Measurements from ENCODE around the gene GIMAP1. TPM values are rescaled to one million over a fixed set of nuclear protein-coding genes. Genes with fewer than 3 reads are reported as not detected.
"Not testable (repeated sequence)": the region's sequence is repeated elsewhere in the genome, so short reads cannot be mapped to it uniquely, and the experiment has no call there.

GIMAP1 gene
- total RNA-seq: not detected in 2 replicates
- long read RNA-seq: 0 reads

DNA sequence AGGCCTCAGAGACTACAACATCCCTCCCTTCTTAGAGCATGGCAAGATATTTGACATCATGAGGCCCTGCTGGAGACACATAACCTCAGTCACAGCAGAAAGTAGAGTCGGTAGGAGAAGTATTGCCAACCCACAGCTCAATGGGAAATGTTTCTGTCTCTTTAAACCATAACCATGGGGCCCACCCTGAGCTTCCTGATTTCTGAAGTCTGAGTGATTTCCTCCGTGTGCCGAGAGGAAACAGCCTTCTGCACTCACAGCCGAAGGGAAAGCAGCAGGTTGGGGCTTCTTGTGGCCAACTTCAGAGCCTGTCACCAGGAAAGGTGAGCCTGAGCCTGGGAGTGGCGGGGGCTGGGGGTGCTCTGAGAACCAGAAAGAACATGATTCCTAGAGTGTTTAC is at the start of gene GIMAP1:
TSS of gene GIMAP1 (plus strand) at position 246 of the 400 bp plus-strand sequence. CDS start 2,435 bp downstream, outside the sequence.
- no peak for DNase-seq (ENCODE audit: low spot score, unreplicated experiment)
- Mint-ChIP-seq H3K9me3 (ENCODE audit: low read depth) (peaks cover 4% of the 10 kb centered on the region), H3K27me3 (peaks cover 36% of the 10 kb centered on the region), H3K4me3 (ENCODE audit: low read depth) (no peak within 1 kb of the TSS), H3K27ac (no peak within 1 kb of the TSS), H3K36me3 (ENCODE audit: insufficient read depth) (no peaks in the 10 kb centered on the region), H3K4me1 (ENCODE audit: low read depth) (no peaks in the 10 kb centered on the region)
- TF ChIP-seq, protein P1, sequence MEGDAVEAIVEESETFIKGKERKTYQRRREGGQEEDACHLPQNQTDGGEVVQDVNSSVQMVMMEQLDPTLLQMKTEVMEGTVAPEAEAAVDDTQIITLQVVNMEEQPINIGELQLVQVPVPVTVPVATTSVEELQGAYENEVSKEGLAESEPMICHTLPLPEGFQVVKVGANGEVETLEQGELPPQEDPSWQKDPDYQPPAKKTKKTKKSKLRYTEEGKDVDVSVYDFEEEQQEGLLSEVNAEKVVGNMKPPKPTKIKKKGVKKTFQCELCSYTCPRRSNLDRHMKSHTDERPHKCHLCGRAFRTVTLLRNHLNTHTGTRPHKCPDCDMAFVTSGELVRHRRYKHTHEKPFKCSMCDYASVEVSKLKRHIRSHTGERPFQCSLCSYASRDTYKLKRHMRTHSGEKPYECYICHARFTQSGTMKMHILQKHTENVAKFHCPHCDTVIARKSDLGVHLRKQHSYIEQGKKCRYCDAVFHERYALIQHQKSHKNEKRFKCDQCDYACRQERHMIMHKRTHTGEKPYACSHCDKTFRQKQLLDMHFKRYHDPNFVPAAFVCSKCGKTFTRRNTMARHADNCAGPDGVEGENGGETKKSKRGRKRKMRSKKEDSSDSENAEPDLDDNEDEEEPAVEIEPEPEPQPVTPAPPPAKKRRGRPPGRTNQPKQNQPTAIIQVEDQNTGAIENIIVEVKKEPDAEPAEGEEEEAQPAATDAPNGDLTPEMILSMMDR (IDR thresholded peaks at IDR 0.05; ENCODE audit: unreplicated experiment): no peak

DNA sequence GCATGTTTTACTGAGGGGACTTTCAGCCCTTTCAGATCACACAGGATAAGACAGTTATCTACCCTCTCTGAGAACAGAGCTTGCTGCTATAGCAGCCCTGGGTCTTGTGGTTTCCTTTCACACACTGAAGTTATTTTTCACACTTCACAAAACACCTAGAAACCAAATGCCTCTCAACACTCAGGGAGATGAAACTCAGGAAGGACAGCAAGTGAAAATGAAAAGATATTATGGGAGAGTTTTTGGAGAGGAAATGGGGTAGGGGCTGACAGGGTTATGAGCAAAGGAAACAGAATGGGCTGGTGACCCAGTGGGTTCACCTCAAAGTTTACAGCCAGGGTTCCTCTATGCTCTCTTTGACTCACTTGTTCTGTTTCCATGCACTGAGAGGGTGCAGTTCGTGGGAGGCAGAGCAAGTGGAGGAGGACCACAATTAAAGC is 47.9 kb upstream of the GIMAP1 start:
- TF ChIP-seq, protein P1 (IDR thresholded peaks at IDR 0.05; ENCODE audit: unreplicated experiment): no peak

DNA sequence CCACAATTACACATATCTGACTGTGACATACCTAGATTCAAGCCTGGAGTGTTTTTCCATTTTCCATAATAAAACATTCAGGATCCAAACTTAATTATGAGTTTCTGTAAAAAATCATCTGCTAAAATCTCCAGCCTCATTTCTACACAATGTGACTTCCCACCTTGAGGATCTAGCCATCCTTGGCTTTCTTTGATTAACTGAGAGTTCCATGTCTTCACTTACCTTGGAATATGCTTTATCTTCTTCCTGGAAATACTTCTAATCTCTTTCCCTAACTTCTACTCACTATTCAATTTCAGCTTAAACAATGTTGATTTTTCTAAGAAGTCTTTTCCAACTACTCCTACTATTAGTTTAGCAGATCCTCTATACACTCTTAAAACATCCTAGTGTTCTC is 47.4 kb upstream of the GIMAP1 start:
- H3K36me3 Mint-ChIP-seq (ENCODE audit: insufficient read depth): no peaks in the 10 kb centered on the region
- DNase-seq (ENCODE audit: low spot score, unreplicated experiment): no peak
- no peak overlapping the region for H3K4me3 Mint-ChIP-seq (ENCODE audit: low read depth)
- no peak overlapping the region for H3K27ac Mint-ChIP-seq
- TF ChIP-seq, protein P1 (IDR thresholded peaks at IDR 0.05; ENCODE audit: unreplicated experiment): no peak
- H3K9me3 Mint-ChIP-seq (ENCODE audit: low read depth): peaks cover 6% of the 10 kb centered on the region
- H3K4me1 Mint-ChIP-seq (ENCODE audit: low read depth): no peaks in the 10 kb centered on the region
- H3K27me3 Mint-ChIP-seq: no peaks in the 10 kb centered on the region

More for the DNA sequence above, 47.9 kb upstream of the GIMAP1 start:
- DNase-seq (ENCODE audit: low spot score, unreplicated experiment): no peak
- no peaks in the 10 kb centered on the region for H3K27me3 Mint-ChIP-seq
- H3K27ac Mint-ChIP-seq: no peak overlapping the region
- no peaks in the 10 kb centered on the region for H3K36me3 Mint-ChIP-seq (ENCODE audit: insufficient read depth)
- H3K4me3 Mint-ChIP-seq (ENCODE audit: low read depth): no peak overlapping the region
- no peaks in the 10 kb centered on the region for H3K4me1 Mint-ChIP-seq (ENCODE audit: low read depth)
- H3K9me3 Mint-ChIP-seq (ENCODE audit: low read depth): peaks cover 6% of the 10 kb centered on the region

GRCh38 chr7:150671798-150672585 is 44.4 kb upstream of the GIMAP1 start:
- H3K4me1 Mint-ChIP-seq (ENCODE audit: low read depth); DNase-seq (ENCODE audit: low spot score, unreplicated experiment); H3K27ac Mint-ChIP-seq; H3K4me3 Mint-ChIP-seq (ENCODE audit: low read depth); H3K36me3 Mint-ChIP-seq (ENCODE audit: insufficient read depth); H3K27me3 Mint-ChIP-seq: not testable (repeated sequence)
- H3K9me3 Mint-ChIP-seq (ENCODE audit: low read depth): peaks cover 13% of the 10 kb centered on the region

DNA sequence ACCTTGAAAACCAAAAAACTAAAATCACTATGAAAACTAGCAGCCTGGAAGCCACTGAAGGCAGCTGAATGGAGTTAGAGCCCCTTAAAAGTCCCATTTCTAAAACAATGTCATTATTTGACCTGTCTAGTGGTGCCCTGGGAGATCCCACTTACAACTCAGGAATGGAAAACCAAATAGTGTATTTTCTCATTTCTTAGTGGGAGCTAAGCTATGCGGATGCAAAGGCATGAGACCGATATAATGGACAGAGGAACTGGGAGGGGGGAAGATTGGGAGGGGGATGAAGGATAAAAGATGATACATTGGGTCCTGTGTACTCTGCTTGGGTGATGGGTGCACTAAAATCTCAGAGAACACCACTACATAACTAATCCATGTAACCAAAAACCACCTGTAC is 40.7 kb upstream of the GIMAP1 start:
- no peaks in the 10 kb centered on the region for H3K36me3 Mint-ChIP-seq (ENCODE audit: insufficient read depth)
- H3K27me3 Mint-ChIP-seq: no peaks in the 10 kb centered on the region
- no peak for DNase-seq (ENCODE audit: low spot score, unreplicated experiment)
- TF ChIP-seq, protein P1 (IDR thresholded peaks at IDR 0.05; ENCODE audit: unreplicated experiment): no peak
- peaks cover 17% of the 10 kb centered on the region for H3K9me3 Mint-ChIP-seq (ENCODE audit: low read depth)
- no peak overlapping the region for H3K4me3 Mint-ChIP-seq (ENCODE audit: low read depth)
- no peaks in the 10 kb centered on the region for H3K4me1 Mint-ChIP-seq (ENCODE audit: low read depth)
- no peak overlapping the region for H3K27ac Mint-ChIP-seq

GRCh38 chr7:150676276-150676675 is 40.1 kb upstream of the GIMAP1 start:
- peaks cover 20% of the 10 kb centered on the region for H3K9me3 Mint-ChIP-seq (ENCODE audit: low read depth)
- not testable (repeated sequence) for H3K27me3 Mint-ChIP-seq; H3K4me1 Mint-ChIP-seq (ENCODE audit: low read depth); H3K4me3 Mint-ChIP-seq (ENCODE audit: low read depth); H3K36me3 Mint-ChIP-seq (ENCODE audit: insufficient read depth); H3K27ac Mint-ChIP-seq; DNase-seq (ENCODE audit: low spot score, unreplicated experiment)

- H3K27me3 Mint-ChIP-seq; H3K4me3 Mint-ChIP-seq (ENCODE audit: low read depth); DNase-seq (ENCODE audit: low spot score, unreplicated experiment); H3K36me3 Mint-ChIP-seq (ENCODE audit: insufficient read depth); H3K27ac Mint-ChIP-seq; H3K4me1 Mint-ChIP-seq (ENCODE audit: low read depth): not testable (repeated sequence)
- H3K9me3 Mint-ChIP-seq (ENCODE audit: low read depth): peaks cover 20% of the 10 kb centered on the region
Measured at GRCh38 chr7:150676854-150677253, 39.6 kb upstream of the GIMAP1 start.

DNA sequence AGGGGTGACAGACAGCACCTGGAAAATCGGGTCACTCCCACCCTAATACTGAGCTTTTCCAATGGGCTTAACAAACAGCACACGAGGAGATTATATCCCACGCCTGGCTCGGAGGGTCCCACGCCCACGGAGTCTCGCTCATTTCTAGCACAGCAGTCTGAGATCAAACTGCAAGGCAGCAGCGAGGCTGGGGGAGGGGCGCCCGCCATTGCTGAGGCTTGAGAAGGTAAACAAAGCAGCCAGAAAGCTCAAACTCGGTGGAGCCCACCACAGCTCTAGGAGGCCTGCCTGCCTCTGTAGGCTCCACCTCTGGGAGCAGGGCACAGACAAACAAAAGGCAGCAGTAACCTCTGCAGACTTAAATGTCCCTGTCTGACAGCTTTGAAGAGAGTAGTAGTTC is 37.8 kb upstream of the GIMAP1 start:
- H3K36me3 Mint-ChIP-seq (ENCODE audit: insufficient read depth); H3K4me1 Mint-ChIP-seq (ENCODE audit: low read depth); H3K27ac Mint-ChIP-seq; DNase-seq (ENCODE audit: low spot score, unreplicated experiment); H3K4me3 Mint-ChIP-seq (ENCODE audit: low read depth); H3K27me3 Mint-ChIP-seq: not testable (repeated sequence)
- H3K9me3 Mint-ChIP-seq (ENCODE audit: low read depth): peaks cover 17% of the 10 kb centered on the region

- H3K36me3 Mint-ChIP-seq (ENCODE audit: insufficient read depth); H3K4me3 Mint-ChIP-seq (ENCODE audit: low read depth); H3K4me1 Mint-ChIP-seq (ENCODE audit: low read depth); DNase-seq (ENCODE audit: low spot score, unreplicated experiment); H3K27me3 Mint-ChIP-seq; H3K27ac Mint-ChIP-seq: not testable (repeated sequence)
- H3K9me3 Mint-ChIP-seq (ENCODE audit: low read depth): peaks cover 17% of the 10 kb centered on the region
Measured at GRCh38 chr7:150680364-150680763, 36.0 kb upstream of the GIMAP1 start.
